ENCODE measurements around the gene CMC4. TPM values are rescaled to one million over a fixed set of nuclear protein-coding genes. Genes with fewer than 3 reads are reported as not detected.
A peak's percentile ranks its signal among the peaks of the same experiment; 100 is the strongest.

Gene CMC4
- total and polyA plus RNA-seq, 9 of the 15 experiments (the other 6 are each of a cell fraction or from before 2014, with no cell fraction given), result 3.5 to 16.9 (median 8.2) TPM

DNA sequence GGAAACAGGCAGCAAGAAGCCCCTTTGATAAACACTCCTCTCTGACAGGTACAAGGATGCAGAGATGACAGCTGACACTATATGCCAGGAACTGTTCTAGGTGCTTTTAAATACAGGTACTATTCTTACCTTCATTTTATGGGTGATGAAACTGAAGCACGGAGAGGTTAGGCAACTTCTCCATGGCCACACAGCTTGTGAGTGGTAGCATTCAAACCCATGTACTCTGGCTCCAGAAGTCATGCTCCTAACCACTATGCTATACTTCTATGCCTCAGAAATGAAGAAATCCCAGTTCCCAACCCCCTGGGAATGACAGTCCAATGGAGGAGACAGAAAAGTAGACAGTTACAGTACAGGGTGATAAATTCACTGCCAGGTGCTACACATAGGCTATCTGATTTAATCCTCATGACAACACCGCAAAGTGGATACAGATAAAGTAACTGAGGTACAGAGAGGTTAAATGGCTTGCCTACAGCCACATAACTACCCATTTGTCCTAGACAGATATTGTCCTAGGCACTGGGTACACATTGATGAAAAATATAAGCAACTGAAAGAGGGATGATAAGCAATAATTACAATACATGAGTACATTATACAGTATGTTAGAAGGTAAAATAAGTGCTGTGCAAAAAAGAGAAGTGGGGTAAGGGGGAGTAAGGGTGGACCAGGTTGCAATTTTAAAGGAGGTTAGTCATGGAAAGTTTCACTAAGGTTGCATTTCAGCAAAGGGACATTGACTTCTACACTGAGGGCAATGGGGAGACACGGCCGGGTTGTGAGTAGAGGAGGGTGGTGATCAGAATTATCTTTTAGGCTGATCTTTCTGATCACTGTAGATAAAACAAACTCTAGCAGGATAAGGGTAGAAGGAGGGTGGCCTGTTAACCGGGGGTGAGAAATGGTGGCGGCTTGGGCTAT is 46.8 kb downstream of the CMC4 start (continued):
- TF ChIP-seq ARID1B (IDR thresholded peaks at IDR 0.05) (peak; percentile 51; the same call in 1 of the 2 replicates), CBX3 (IDR thresholded peaks at IDR 0.05; ENCODE audit: borderline replicate concordance in 1 of 2, low read length in 2 of 2) (no peak), GTF3C2 (IDR thresholded peaks at IDR 0.05; ENCODE audit: borderline replicate concordance, extremely low read depth, insufficient read length) (no peak), BCOR (IDR thresholded peaks at IDR 0.05) (peak; percentile 67; the same call in 1 of the 2 replicates), CBFA2T3 (IDR thresholded peaks at IDR 0.05) (peak; percentile 66), THRAP3 (IDR thresholded peaks at IDR 0.05; ENCODE audit: borderline replicate concordance) (no peak), NR2C2 (CRISPR knock-in tag; IDR thresholded peaks at IDR 0.05) (no peak), NR2C2 (tag; IDR thresholded peaks at IDR 0.05) (0 out of 2 replicates have a peak, but pooled peaks have one; percentile 19), ZNF282 (CRISPR knock-in tag; IDR thresholded peaks at IDR 0.05) (no peak), SMAD4 (CRISPR knock-in tag; conservative IDR thresholded peaks at IDR 0.05) (no peak), LEF1 (IDR thresholded peaks at IDR 0.05) (no peak), TGIF2 (CRISPR knock-in tag; IDR thresholded peaks at IDR 0.05) (no peak), MEF2A (IDR thresholded peaks at IDR 0.05; ENCODE audit: control insufficient read depth, low read depth, low read length) (no peak), HIVEP1 (CRISPR knock-in tag; IDR thresholded peaks at IDR 0.05) (no peak), RFX7 (CRISPR knock-in tag; IDR thresholded peaks at IDR 0.05) (no peak)
- TF ChIP-seq, protein P1, sequence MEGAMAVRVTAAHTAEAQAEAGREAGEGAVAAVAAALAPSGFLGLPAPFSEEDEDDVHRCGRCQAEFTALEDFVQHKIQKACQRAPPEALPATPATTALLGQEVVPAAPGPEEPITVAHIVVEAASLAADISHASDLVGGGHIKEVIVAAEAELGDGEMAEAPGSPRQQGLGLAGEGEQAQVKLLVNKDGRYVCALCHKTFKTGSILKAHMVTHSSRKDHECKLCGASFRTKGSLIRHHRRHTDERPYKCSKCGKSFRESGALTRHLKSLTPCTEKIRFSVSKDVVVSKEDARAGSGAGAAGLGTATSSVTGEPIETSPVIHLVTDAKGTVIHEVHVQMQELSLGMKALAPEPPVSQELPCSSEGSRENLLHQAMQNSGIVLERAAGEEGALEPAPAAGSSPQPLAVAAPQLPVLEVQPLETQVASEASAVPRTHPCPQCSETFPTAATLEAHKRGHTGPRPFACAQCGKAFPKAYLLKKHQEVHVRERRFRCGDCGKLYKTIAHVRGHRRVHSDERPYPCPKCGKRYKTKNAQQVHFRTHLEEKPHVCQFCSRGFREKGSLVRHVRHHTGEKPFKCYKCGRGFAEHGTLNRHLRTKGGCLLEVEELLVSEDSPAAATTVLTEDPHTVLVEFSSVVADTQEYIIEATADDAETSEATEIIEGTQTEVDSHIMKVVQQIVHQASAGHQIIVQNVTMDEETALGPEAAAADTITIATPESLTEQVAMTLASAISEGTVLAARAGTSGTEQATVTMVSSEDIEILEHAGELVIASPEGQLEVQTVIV (CRISPR knock-in tag; IDR thresholded peaks at IDR 0.05; ENCODE audit: borderline replicate concordance), result no peak
- TF ChIP-seq, protein P2, sequence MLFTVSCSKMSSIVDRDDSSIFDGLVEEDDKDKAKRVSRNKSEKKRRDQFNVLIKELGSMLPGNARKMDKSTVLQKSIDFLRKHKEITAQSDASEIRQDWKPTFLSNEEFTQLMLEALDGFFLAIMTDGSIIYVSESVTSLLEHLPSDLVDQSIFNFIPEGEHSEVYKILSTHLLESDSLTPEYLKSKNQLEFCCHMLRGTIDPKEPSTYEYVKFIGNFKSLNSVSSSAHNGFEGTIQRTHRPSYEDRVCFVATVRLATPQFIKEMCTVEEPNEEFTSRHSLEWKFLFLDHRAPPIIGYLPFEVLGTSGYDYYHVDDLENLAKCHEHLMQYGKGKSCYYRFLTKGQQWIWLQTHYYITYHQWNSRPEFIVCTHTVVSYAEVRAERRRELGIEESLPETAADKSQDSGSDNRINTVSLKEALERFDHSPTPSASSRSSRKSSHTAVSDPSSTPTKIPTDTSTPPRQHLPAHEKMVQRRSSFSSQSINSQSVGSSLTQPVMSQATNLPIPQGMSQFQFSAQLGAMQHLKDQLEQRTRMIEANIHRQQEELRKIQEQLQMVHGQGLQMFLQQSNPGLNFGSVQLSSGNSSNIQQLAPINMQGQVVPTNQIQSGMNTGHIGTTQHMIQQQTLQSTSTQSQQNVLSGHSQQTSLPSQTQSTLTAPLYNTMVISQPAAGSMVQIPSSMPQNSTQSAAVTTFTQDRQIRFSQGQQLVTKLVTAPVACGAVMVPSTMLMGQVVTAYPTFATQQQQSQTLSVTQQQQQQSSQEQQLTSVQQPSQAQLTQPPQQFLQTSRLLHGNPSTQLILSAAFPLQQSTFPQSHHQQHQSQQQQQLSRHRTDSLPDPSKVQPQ (CRISPR knock-in tag; IDR thresholded peaks at IDR 0.05; ENCODE audit: borderline replicate concordance), result no peak
